Kidney epithelial cell (primary cell): Measurements from ENCODE around the gene RPF1. TPM values are rescaled to one million over a fixed set of nuclear protein-coding genes. Genes with fewer than 3 reads are reported as not detected.

ENCODE experiments used
- DNase-seq: peaks from one replicate; pipeline ENCODE4 v3.0.0-alpha.2; 2010; ENCODE audit warnings: low read depth
- H3K27me3 ChIP-seq: 2 replicates; pipeline ENCODE4 v1.6.0; 2011; ENCODE audit warnings: low read length; ENCODE audit not compliant: control insufficient read depth, insufficient read depth
- H3K36me3 ChIP-seq: 2 replicates; pipeline ENCODE4 v1.5.1; 2011; ENCODE audit warnings: low read length; ENCODE audit not compliant: control insufficient read depth, insufficient read depth
- H3K4me3 ChIP-seq: 2 replicates; pipeline ENCODE4 v1.5.1; 2011; ENCODE audit warnings: low read depth, mild to moderate bottlenecking, control low read depth, low read length
- total RNA-seq: library from RNA; depleted of rRNA; stranded (reverse); fragments of >200 nt; gene quantifications from 2 replicates; pipeline ENCODE4 v1.2.3, GENCODE V29; 2015
- TF ChIP-seq, protein P1 (sequence below): IDR thresholded peaks from 2 replicates; pipeline ENCODE4 v1.5.1; 2011; ENCODE audit warnings: mild to moderate bottlenecking, moderate library complexity, low read length, control low read depth, inconsistent platforms; ENCODE audit not compliant: insufficient read depth, poor library complexity, severe bottlenecking

Gene RPF1, protein sequence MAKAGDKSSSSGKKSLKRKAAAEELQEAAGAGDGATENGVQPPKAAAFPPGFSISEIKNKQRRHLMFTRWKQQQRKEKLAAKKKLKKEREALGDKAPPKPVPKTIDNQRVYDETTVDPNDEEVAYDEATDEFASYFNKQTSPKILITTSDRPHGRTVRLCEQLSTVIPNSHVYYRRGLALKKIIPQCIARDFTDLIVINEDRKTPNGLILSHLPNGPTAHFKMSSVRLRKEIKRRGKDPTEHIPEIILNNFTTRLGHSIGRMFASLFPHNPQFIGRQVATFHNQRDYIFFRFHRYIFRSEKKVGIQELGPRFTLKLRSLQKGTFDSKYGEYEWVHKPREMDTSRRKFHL
- 55.7 and 65.4 TPM in 2 replicates for total RNA-seq

DNA sequence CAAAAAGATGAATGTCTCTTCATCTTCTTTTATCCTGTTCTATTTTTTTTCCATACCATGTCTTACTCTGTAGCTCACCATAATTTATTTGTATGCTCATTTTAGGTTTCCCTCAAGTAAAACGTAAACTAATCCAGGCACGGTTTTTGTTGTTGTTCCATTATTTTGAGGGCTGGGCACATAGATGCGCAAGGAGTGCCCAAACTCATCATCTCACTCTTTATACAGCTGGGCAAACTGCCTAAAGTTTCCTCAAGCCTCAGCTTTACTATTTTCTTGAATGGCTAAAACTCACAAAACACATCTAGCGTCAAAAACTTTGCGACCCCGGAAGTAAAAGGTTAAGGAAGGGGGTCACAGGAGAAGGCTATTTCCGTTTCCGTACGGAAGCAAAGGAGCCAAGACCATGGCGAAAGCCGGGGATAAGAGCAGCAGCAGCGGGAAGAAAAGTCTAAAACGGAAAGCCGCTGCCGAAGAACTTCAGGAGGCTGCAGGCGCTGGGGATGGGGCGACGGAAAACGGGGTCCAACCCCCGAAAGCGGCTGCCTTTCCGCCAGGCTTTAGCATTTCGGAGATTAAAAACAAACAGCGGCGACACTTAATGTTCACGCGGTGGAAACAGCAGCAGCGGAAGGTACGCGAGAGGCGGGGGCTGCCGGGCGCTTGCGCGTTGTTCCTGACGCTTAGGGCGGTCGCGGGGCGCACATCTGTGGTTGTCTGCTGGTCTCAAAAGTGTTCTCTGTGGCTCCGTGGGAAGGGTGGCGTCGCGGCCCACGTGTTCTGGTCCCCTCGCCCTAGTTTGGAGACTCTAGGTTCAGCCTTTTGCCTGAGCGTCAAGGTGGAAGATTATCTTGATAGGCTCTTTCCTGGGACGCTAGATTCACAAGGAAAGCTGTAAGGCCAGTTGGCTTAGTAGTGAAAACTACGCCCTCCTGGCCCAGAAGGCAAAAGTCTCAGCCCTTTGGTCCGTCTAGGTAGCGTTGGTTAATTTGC, at the start of gene RPF1:
Gene RPF1, plus strand, starts transcription at position 391 of the 993 bp plus-strand sequence. Its CDS starts 16 bp downstream, at position 407.
- Histone ChIP-seq H3K36me3 (no peaks in the 10 kb centered on the region), H3K4me3 (peak within 1 kb of the TSS; percentile 85), H3K27me3 (no peaks in the 10 kb centered on the region)
- DNase-seq, result peak; percentile 32
- TF ChIP-seq, protein P1, sequence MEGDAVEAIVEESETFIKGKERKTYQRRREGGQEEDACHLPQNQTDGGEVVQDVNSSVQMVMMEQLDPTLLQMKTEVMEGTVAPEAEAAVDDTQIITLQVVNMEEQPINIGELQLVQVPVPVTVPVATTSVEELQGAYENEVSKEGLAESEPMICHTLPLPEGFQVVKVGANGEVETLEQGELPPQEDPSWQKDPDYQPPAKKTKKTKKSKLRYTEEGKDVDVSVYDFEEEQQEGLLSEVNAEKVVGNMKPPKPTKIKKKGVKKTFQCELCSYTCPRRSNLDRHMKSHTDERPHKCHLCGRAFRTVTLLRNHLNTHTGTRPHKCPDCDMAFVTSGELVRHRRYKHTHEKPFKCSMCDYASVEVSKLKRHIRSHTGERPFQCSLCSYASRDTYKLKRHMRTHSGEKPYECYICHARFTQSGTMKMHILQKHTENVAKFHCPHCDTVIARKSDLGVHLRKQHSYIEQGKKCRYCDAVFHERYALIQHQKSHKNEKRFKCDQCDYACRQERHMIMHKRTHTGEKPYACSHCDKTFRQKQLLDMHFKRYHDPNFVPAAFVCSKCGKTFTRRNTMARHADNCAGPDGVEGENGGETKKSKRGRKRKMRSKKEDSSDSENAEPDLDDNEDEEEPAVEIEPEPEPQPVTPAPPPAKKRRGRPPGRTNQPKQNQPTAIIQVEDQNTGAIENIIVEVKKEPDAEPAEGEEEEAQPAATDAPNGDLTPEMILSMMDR, result no peak

DNA sequence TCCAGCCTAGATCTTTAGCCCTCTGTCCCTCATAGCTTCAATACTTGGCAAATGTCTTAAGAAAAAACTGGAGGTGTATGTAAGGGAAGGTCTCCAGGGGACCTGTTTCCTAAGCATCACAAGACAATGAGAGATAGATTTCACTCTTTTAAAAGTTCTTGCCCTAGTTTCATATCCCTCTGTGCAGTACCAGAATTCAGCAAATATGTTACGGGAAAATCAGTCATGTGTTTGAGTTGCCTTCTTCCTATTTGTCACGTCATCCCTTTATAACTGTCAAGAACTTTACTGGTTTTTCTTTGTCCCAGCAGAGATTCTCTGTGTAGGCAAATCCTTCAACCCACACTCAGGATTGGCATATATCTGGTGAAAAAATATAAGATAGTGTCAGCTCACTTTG, 48.5 kb upstream of the RPF1 start:
- Histone ChIP-seq H3K27me3 (no peaks in the 10 kb centered on the region), H3K4me3 (no peak overlapping the region), H3K36me3 (no peaks in the 10 kb centered on the region)
- TF ChIP-seq, protein P1, result no peak
- DNase-seq, result no peak

DNA sequence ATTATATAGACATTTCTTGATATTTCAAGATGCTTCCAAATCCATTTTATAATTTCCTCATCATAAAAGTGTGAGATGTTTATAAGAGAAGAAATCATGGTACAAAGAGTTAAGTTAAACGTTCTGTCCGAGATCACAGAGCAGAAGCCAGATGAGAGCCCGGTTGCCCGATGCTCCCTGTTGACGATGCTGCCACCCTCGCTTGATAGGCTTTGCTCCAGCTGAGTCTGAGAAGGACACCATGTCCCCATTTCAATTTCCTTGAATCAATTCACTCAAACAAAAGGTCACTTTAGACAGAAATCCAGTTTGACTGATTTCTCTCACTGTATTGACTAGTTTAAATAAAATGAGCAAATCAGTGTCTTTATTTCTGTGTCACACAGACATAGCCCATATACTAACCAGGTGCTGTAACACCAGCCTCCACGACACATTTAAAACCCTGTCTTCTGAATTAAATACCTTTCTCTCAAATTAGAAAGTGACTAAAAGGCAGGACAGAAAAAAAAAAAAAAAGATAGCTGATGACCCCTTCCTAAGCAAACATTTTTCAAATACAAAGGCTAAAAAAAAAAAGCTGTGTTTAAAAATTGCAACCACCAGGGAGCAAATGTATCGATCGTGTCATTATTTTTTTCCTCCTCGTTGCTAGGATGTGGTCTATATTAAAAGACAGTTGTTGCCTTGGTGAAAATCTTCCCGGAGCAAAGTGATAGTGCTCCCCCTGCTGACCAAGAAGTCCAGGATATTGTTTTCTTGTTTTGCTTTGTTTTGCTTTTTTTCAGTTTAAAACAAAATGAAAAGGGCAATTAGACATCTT, 45.6 kb upstream of the RPF1 start:
- H3K4me3 ChIP-seq, result no peak overlapping the region
- DNase-seq, result peak; percentile 31
- H3K36me3 ChIP-seq, result no peaks in the 10 kb centered on the region
- H3K27me3 ChIP-seq, result no peaks in the 10 kb centered on the region
- TF ChIP-seq, protein P1, result peak; percentile 70

DNA sequence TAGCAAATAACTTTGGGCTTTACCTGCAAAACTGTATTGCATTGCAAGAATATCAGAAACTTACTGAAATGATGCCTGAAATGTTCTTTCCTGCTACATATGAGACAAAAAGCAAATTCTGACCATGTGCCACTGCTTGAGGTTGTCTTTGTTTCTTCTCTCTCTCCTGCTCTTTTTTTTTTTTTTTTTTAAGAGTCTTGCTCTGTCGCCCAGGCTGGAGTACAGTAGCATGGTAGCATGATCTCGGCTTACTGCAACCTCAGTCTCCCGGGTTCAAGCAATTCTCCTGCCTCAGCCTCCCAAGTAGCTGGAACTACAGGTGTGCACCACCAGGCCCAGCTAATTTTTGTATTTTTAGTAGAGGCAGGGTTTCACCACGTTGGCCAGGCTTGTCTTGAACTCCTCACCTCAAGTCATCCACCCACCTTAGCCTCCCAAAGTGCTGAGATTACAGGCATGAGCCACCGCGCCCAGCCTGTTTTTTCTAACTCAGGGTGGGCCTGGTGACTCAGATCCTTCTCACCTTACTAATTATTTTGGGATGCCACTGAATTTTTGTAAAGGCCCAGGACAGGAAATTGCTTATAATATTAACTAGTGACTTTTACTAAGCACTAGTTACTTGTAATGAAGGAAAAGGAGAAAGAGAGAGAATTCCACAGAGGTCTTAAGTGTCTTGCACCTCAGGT, 44.8 kb upstream of the RPF1 start:
- H3K4me3 ChIP-seq, result no peak overlapping the region
- TF ChIP-seq, protein P1, result no peak
- H3K36me3 ChIP-seq, result no peaks in the 10 kb centered on the region
- H3K27me3 ChIP-seq, result no peaks in the 10 kb centered on the region
- no peak for DNase-seq

DNA sequence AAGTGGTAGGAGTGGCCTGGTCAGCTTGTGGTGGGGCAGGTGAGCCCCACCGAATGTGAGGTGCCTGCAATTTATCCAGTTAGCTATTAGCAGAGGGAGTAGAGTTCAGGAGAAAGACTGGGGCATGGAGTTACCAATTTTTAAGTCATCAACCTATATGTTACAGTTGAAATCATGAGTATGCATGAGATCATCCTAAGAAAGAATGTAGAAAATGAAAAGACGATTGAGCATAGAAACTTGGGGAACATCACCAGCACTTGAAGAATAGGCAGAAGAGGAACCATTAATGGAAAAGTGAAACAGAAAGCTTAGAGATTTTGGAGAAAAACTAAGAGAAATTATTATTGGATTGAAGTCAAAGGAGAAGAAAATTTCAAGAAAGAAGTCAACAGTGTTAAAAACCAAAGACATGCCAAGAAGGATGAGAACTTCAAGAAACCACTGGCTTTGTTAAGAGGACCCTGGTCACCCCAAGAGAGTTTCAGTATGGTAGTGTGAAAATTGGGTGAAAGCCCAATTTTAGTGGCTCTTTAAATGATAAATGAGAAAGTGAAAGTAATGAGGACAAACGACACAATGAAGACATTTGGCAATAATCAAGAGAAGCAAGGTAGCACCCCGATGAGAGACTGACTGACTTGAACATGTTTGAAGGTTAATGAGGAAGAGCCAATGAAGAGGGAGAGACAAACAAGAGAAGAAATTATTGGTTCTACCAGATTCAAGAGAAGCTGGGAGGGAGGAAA, 44.1 kb upstream of the RPF1 start:
- no peaks in the 10 kb centered on the region for H3K27me3 ChIP-seq
- TF ChIP-seq, protein P1, result no peak
- no peak for DNase-seq
- no peaks in the 10 kb centered on the region for H3K36me3 ChIP-seq
- H3K4me3 ChIP-seq, result no peak overlapping the region
